ENCODE measurements around the gene FAM181A.
A peak's percentile ranks its signal among the peaks of the same experiment; 100 is the strongest.

Gene FAM181A

GRCh38 chr14:93903342-93904184 is 23.6 kb upstream of the FAM181A start:
- in situ Hi-C loops (cut with MboI; ENCODE audit: low pct_unique_long_range_greater_than_20kb, low sequenced_read_pairs, unreplicated experiment) = no loop called here
- TF ChIP-seq CTCF (IDR thresholded peaks at IDR 0.05; ENCODE audit: extremely low read depth, insufficient read depth, missing control alignments) = peak; percentile 49
- DNase-seq (ENCODE audit: low spot score) = no peak

- in situ Hi-C loops (cut with MboI; ENCODE audit: low pct_unique_long_range_greater_than_20kb, low sequenced_read_pairs, unreplicated experiment) = no loop called here
- no peak for TF ChIP-seq CTCF (IDR thresholded peaks at IDR 0.05; ENCODE audit: extremely low read depth, insufficient read depth, missing control alignments)
- no peak for DNase-seq (ENCODE audit: low spot score)
These were observed 21.5 kb upstream of the FAM181A start for GRCh38 chr14:93905623-93906022.

- DNase-seq (ENCODE audit: low spot score) = peak; percentile 85
- TF ChIP-seq CTCF (IDR thresholded peaks at IDR 0.05; ENCODE audit: extremely low read depth, insufficient read depth, missing control alignments) = peak; percentile 91
- in situ Hi-C loops (cut with MboI; ENCODE audit: low pct_unique_long_range_greater_than_20kb, low sequenced_read_pairs, unreplicated experiment) = no loop called here
These were observed 20.5 kb upstream of the FAM181A start for GRCh38 chr14:93906341-93907329.

- in situ Hi-C loops (cut with MboI; ENCODE audit: low pct_unique_long_range_greater_than_20kb, low sequenced_read_pairs, unreplicated experiment) = loop anchor here (10.0 kb wide), 1 partner anchor 255 kb away; no protein-coding TSS in a partner anchor
- DNase-seq (ENCODE audit: low spot score) = no peak
- no peak for TF ChIP-seq CTCF (IDR thresholded peaks at IDR 0.05; ENCODE audit: extremely low read depth, insufficient read depth, missing control alignments)
These were observed 17.6 kb upstream of the FAM181A start for GRCh38 chr14:93909429-93910128.

GRCh38 chr14:93911975-93912615 is 15.0 kb upstream of the FAM181A start:
- TF ChIP-seq CTCF (IDR thresholded peaks at IDR 0.05; ENCODE audit: extremely low read depth, insufficient read depth, missing control alignments) = no peak
- DNase-seq (ENCODE audit: low spot score) = no peak
- in situ Hi-C loops (cut with MboI; ENCODE audit: low pct_unique_long_range_greater_than_20kb, low sequenced_read_pairs, unreplicated experiment) = loop anchor here (10.0 kb wide), 1 partner anchor 257 kb away; no protein-coding TSS in a partner anchor
